H9 (cell line): ENCODE data around the gene C1orf21. TPM values are rescaled to one million over a fixed set of nuclear protein-coding genes. Genes with fewer than 3 reads are reported as not detected.

Source experiments
- DNase-seq: peaks from one replicate; pipeline ENCODE4 v3.0.0-alpha.2; 2017
- H2AFZ ChIP-seq: one replicate; pipeline ENCODE4 v1.6.1; 2013; ENCODE audit warnings: mild to moderate bottlenecking, low read length, control low read depth, moderate library complexity
- H2AK5ac ChIP-seq: 2 replicates; pipeline ENCODE4 v1.6.1; 2013; ENCODE audit warnings: low read length, control low read depth, mixed read lengths; ENCODE audit not compliant: insufficient read length
- H2BK120ac ChIP-seq: one replicate; pipeline ENCODE4 v1.6.1; 2013; ENCODE audit warnings: low read depth, mild to moderate bottlenecking, low read length, control low read depth, inconsistent platforms; ENCODE audit not compliant: poor library complexity, severe bottlenecking
- H2BK12ac ChIP-seq: 2 replicates; pipeline ENCODE4 v1.6.1; 2013; ENCODE audit warnings: low read length, control low read depth, mixed read lengths, low read depth; ENCODE audit not compliant: insufficient read length
- H2BK15ac ChIP-seq: 2 replicates; pipeline ENCODE4 v1.6.1; 2013; ENCODE audit warnings: low read depth, low read length, control low read depth
- H2BK20ac ChIP-seq: one replicate; pipeline ENCODE4 v1.6.1; 2013; ENCODE audit warnings: low read depth, mild to moderate bottlenecking, low read length, control low read depth, inconsistent platforms; ENCODE audit not compliant: poor library complexity, severe bottlenecking
- H2BK5ac ChIP-seq: 2 replicates; pipeline ENCODE4 v1.6.1; 2013; ENCODE audit warnings: low read length, control low read depth, mixed read lengths; ENCODE audit not compliant: insufficient read length
- H3K14ac ChIP-seq: 2 replicates; pipeline ENCODE4 v1.6.1; 2013; ENCODE audit warnings: low read length, control low read depth; ENCODE audit not compliant: insufficient read depth
- H3K18ac ChIP-seq: 2 replicates; pipeline ENCODE4 v1.6.1; 2013; ENCODE audit warnings: low read depth, mild to moderate bottlenecking, mixed read lengths, low read length, control low read depth; ENCODE audit not compliant: insufficient read length
- H3K23ac ChIP-seq: 2 replicates; pipeline ENCODE4 v1.6.1; 2013; ENCODE audit warnings: low read length, control low read depth, mixed read lengths, low read depth; ENCODE audit not compliant: insufficient read length
- H3K23me2 ChIP-seq: 2 replicates; pipeline ENCODE4 v1.6.1; 2013; ENCODE audit warnings: low read depth, mild to moderate bottlenecking, mixed read lengths, low read length, control low read depth; ENCODE audit not compliant: insufficient read length, poor library complexity, severe bottlenecking
- H3K27ac ChIP-seq: 2 replicates; pipeline ENCODE4 v1.5.1; 2013; ENCODE audit warnings: low read length, control low read depth, mixed read lengths, low read depth; ENCODE audit not compliant: insufficient read length
- H3K27me3 ChIP-seq: 2 replicates; pipeline ENCODE4 v1.6.1; 2013; ENCODE audit warnings: low read length, control low read depth, inconsistent platforms; ENCODE audit not compliant: insufficient read depth
- H3K4ac ChIP-seq: 2 replicates; pipeline ENCODE4 v1.6.1; 2013; ENCODE audit warnings: low read depth, mild to moderate bottlenecking, control low read depth, inconsistent platforms, low read length, moderate library complexity
- H3K4me1 ChIP-seq: 2 replicates; pipeline ENCODE4 v1.6.1; 2013; ENCODE audit warnings: low read length, control low read depth, inconsistent platforms; ENCODE audit not compliant: insufficient read depth
- H3K4me2 ChIP-seq: 2 replicates; pipeline ENCODE4 v1.6.1; 2013; ENCODE audit warnings: low read length, control low read depth, mixed read lengths; ENCODE audit not compliant: insufficient read length, insufficient read depth
- H3K56ac ChIP-seq: 2 replicates; pipeline ENCODE4 v1.6.1; 2013; ENCODE audit warnings: low read depth, mild to moderate bottlenecking, mixed read lengths, low read length, control low read depth; ENCODE audit not compliant: insufficient read length
- H3K79me1 ChIP-seq: 2 replicates; pipeline ENCODE4 v1.6.1; 2013; ENCODE audit warnings: low read depth, mild to moderate bottlenecking, moderate library complexity, low read length, control low read depth, inconsistent platforms; ENCODE audit not compliant: insufficient read depth, poor library complexity, severe bottlenecking
- H3K79me2 ChIP-seq: 2 replicates; pipeline ENCODE4 v1.6.1; 2013; ENCODE audit warnings: low read length, control low read depth, inconsistent platforms; ENCODE audit not compliant: insufficient read depth
- H3K9ac ChIP-seq: 2 replicates; pipeline ENCODE4 v1.6.1; 2013; ENCODE audit warnings: low read length, control low read depth, mixed read lengths; ENCODE audit not compliant: insufficient read length; ENCODE audit errors: extremely low read depth
- H3K9me3 ChIP-seq: one replicate; pipeline ENCODE4 v1.6.1; 2013; ENCODE audit warnings: low read depth, low read length, inconsistent platforms; ENCODE audit not compliant: control insufficient read depth
- H3T11ph ChIP-seq: one replicate; pipeline ENCODE4 v1.6.1; 2013; ENCODE audit warnings: mild to moderate bottlenecking, low read length, control low read depth, inconsistent platforms
- H4K20me1 ChIP-seq: one replicate; pipeline ENCODE4 v1.6.1; 2013; ENCODE audit not compliant: control insufficient read depth, insufficient read length, insufficient read depth
- H4K5ac ChIP-seq: 2 replicates; pipeline ENCODE4 v1.6.1; 2013; ENCODE audit warnings: low read depth, mild to moderate bottlenecking, mixed read lengths, low read length, control low read depth; ENCODE audit not compliant: insufficient read length
- H4K8ac ChIP-seq: replicated peaks from 2 replicates; pipeline ENCODE4 v1.6.1; 2013; ENCODE audit warnings: low read length, control low read depth, mixed read lengths, low read depth; ENCODE audit not compliant: insufficient read length
- H4K91ac ChIP-seq: 2 replicates; pipeline ENCODE4 v1.6.1; 2013; ENCODE audit warnings: low read depth, mild to moderate bottlenecking, moderate library complexity, mixed read lengths, low read length, control low read depth; ENCODE audit not compliant: insufficient read length
- H3K27ac Mint-ChIP-seq, 3 experiments: 2 replicates in 2 of 3; 3 replicates in 1 of 3; pipeline ENCODE4 v1.8.0; 2020 to 2021; ENCODE audit warnings: mixed read lengths in 3 of 3, mild to moderate bottlenecking in 1 of 3, moderate library complexity in 1 of 3
- H3K27me3 Mint-ChIP-seq: 2 replicates; pipeline ENCODE4 v1.8.0; 2021; ENCODE audit warnings: low read depth, mild to moderate bottlenecking, moderate library complexity, mixed read lengths
- H3K36me3 Mint-ChIP-seq, 3 experiments: 2 replicates in 2 of 3; 3 replicates in 1 of 3; pipeline ENCODE4 v1.8.0; 2020 to 2021; ENCODE audit warnings: low read depth in 3 of 3, mixed read lengths in 3 of 3; ENCODE audit not compliant: insufficient read depth in 1 of 3
- H3K4me1 Mint-ChIP-seq, 2 experiments: 2 replicates each; pipeline ENCODE4 v1.8.0; 2020; ENCODE audit warnings: mixed read lengths in 2 of 2
- H3K4me3 Mint-ChIP-seq, 2 experiments: 2 replicates in 1 of 2; 3 replicates in 1 of 2; pipeline ENCODE4 v1.8.0; 2020 to 2021; ENCODE audit warnings: mild to moderate bottlenecking in 2 of 2, mixed read lengths in 2 of 2, moderate library complexity in 1 of 2
- H3K9me3 Mint-ChIP-seq, 2 experiments: 2 replicates in 1 of 2; 3 replicates in 1 of 2; pipeline ENCODE4 v1.8.0; 2020; ENCODE audit warnings: mild to moderate bottlenecking in 2 of 2, mixed read lengths in 2 of 2, moderate library complexity in 1 of 2
- WGBS: extraction: QIAGEN DNeasy Blood & Tissue Kit; methylation state at CpG from one replicate; pipeline ENCODE4 v1.1.7; 2013; ENCODE audit warnings: missing lambda C conversion rate, low lambda C conversion rate, mixed read lengths; ENCODE audit not compliant: insufficient read length; ENCODE audit errors: extremely low coverage; 5-methylcytosine and 5-hydroxymethylcytosine counted together
- total RNA-seq: library from RNA; stranded (reverse); gene quantifications from 2 replicates; pipeline ENCODE4 v1.2.1, GENCODE V29; 2021
- TF ChIP-seq, protein P1 (sequence below): fragments of 200-600 bp; sonication (generic); conservative IDR thresholded peaks from 3 replicates; pipeline ENCODE4 v1.8.0; 2021; ENCODE audit warnings: antibody characterized with exemption, mild to moderate bottlenecking

C1orf21 gene
- total RNA-seq, 1 experiment from 2014 or later, result 36.0 TPM

DNA sequence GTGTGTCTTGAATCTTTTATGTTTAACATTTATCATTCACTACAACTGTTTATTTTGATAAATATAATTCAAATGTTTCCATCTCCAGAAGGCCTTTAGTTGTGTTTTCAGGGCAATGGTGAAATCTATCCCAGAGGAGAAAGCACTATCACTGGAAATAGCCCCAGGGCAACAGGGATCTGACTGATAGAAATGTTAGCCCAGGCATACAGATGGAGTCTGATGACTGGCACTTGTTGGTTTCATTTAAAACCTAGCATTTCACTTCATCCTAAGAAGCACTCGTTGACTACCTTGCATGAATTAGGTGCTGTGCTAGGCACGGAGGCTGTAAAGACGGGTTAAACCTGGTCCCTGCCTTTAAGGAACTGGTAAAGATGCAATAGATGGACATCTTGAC is 103.1 kb downstream of the C1orf21 start:
- Mint-ChIP-seq H3K36me3 (no peaks in the 10 kb centered on the region), H3K9me3 (no peaks in the 10 kb centered on the region), H3K4me1 (peaks cover 55 to 60% of the 10 kb centered on the region in 2 experiments), H3K4me3 (no peak overlapping the region), H3K27ac (peak overlapping the region in 2 of 3 experiments; percentile 1 to 27; a peak in 2 of 7 replicates), H3K27me3 (no peaks in the 10 kb centered on the region; the same call in 1 of the 2 replicates)
- no peak overlapping the region for H2BK120ac ChIP-seq
- no peaks in the 10 kb centered on the region for H4K20me1 ChIP-seq
- H3K56ac ChIP-seq, result no peak overlapping the region
- no peak overlapping the region for H2AFZ ChIP-seq
- H4K5ac ChIP-seq, result no peak overlapping the region
- WGBS, result no CpG with 5 or more reads among the region's 3 CpGs
- no peak overlapping the region for H3K4ac ChIP-seq
- H3T11ph ChIP-seq, result no peak overlapping the region
- no peak overlapping the region for H3K23ac ChIP-seq
- no peak overlapping the region for H2AK5ac ChIP-seq
- no peak overlapping the region for H2BK15ac ChIP-seq
- TF ChIP-seq, protein P1, sequence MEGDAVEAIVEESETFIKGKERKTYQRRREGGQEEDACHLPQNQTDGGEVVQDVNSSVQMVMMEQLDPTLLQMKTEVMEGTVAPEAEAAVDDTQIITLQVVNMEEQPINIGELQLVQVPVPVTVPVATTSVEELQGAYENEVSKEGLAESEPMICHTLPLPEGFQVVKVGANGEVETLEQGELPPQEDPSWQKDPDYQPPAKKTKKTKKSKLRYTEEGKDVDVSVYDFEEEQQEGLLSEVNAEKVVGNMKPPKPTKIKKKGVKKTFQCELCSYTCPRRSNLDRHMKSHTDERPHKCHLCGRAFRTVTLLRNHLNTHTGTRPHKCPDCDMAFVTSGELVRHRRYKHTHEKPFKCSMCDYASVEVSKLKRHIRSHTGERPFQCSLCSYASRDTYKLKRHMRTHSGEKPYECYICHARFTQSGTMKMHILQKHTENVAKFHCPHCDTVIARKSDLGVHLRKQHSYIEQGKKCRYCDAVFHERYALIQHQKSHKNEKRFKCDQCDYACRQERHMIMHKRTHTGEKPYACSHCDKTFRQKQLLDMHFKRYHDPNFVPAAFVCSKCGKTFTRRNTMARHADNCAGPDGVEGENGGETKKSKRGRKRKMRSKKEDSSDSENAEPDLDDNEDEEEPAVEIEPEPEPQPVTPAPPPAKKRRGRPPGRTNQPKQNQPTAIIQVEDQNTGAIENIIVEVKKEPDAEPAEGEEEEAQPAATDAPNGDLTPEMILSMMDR, result no peak
- H2BK5ac ChIP-seq, result no peak overlapping the region
- no peaks in the 10 kb centered on the region for H3K79me2 ChIP-seq
- H3K14ac ChIP-seq, result no peak overlapping the region
- H2BK20ac ChIP-seq, result no peak overlapping the region
- no peaks in the 10 kb centered on the region for H3K9me3 ChIP-seq
- no peak overlapping the region for H4K8ac ChIP-seq
- H3K4me2 ChIP-seq, result no peak overlapping the region
- H3K23me2 ChIP-seq, result no peaks in the 10 kb centered on the region
- no peak for DNase-seq
- no peak overlapping the region for H4K91ac ChIP-seq
- H3K27ac ChIP-seq, result no peak overlapping the region
- no peak overlapping the region for H3K18ac ChIP-seq
- H3K9ac ChIP-seq, result no peak overlapping the region
- H2BK12ac ChIP-seq, result no peak overlapping the region
- peaks cover 2% of the 10 kb centered on the region for H3K79me1 ChIP-seq
- H3K4me1 ChIP-seq, result peaks cover 7% of the 10 kb centered on the region
- no peaks in the 10 kb centered on the region for H3K27me3 ChIP-seq
